GM21423 (cell line): ENCODE measurements around the gene OR4Q3.
"Not testable (repeated sequence)": the region's sequence is repeated elsewhere in the genome, so short reads cannot be mapped to it uniquely, and the experiment has no call there.

Experiments used
- ATAC-seq: cut with Tn5 transposase; IDR thresholded peaks from one replicate; pipeline ENCODE4 v1.9.1; 2021; ENCODE audit warnings: mild to moderate bottlenecking, moderate library complexity; ENCODE audit not compliant: unreplicated experiment

Gene OR4Q3

GRCh38 chr14:19743256-19743655 is at the start of gene OR4Q3:
Gene OR4Q3, plus strand, starts transcription at chr14:19743571.
- no peak for ATAC-seq

GRCh38 chr14:19729359-19729758 is 14.0 kb upstream of the OR4Q3 start:
- ATAC-seq = no peak

GRCh38 chr14:19729763-19730162 is 13.6 kb upstream of the OR4Q3 start:
- ATAC-seq = no peak

- ATAC-seq = not testable (repeated sequence)
These were observed 9.5 kb upstream of the OR4Q3 start for GRCh38 chr14:19733893-19734292.

GRCh38 chr14:19752316-19752715 is 8.9 kb downstream of the OR4Q3 start:
- not testable (repeated sequence) for ATAC-seq

GRCh38 chr14:19754172-19754571 is 10.8 kb downstream of the OR4Q3 start:
- ATAC-seq = no peak

GRCh38 chr14:19771491-19771890 is 28.1 kb downstream of the OR4Q3 start:
- ATAC-seq = not testable (repeated sequence)

GRCh38 chr14:19771895-19772430 is 28.6 kb downstream of the OR4Q3 start:
- no peak for ATAC-seq

- ATAC-seq = not testable (repeated sequence)
These were observed 29.1 kb downstream of the OR4Q3 start for GRCh38 chr14:19772454-19772853.

GRCh38 chr14:19773204-19773603 is 29.8 kb downstream of the OR4Q3 start, which contains the start of gene OR4M1:
Gene OR4M1, plus strand, starts transcription at chr14:19773504. Its CDS starts 6,819 bp downstream, at chr14:19780323.
- not testable (repeated sequence) for ATAC-seq

GRCh38 chr14:19775587-19775986 is 32.2 kb downstream of the OR4Q3 start:
- no peak for ATAC-seq

GRCh38 chr14:19785848-19786247 is 42.5 kb downstream of the OR4Q3 start:
- not testable (repeated sequence) for ATAC-seq

- not testable (repeated sequence) for ATAC-seq
These were observed 43.9 kb downstream of the OR4Q3 start for GRCh38 chr14:19787318-19787717.

GRCh38 chr14:19788150-19788549 is 44.8 kb downstream of the OR4Q3 start:
- not testable (repeated sequence) for ATAC-seq

GRCh38 chr14:19796520-19797108 is 53.2 kb downstream of the OR4Q3 start:
- ATAC-seq = not testable (repeated sequence)
